ENCODE measurements around the gene ZNF529. TPM values are rescaled to one million over a fixed set of nuclear protein-coding genes. Genes with fewer than 3 reads are reported as not detected.

Gene ZNF529
- total RNA-seq, 1 donor from 2014 or later = 10.6 TPM

DNA sequence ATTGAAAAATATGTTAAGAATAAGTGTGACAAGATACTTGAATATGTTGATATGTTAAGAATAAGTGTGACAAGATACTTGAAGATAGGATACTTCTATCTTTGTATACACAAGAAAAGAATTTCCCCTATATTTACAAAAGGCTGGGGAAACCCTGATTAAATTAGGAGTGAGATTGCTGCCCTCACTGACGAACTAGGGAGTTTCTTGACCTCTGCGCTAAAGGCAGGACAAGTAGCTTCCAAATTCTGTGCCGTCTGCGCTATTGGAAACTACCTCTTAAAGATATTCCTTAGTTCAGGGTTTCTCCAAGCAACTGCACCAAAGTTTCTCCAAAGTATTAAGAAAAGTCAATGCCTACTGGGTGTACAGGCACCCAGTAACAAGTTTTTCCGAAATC lies 45.8 kb downstream of the ZNF529 start:
- Histone ChIP-seq H3K4me3 (peak overlapping the region; percentile 77), H3K27me3 (ENCODE audit: low read depth) (no peaks in the 10 kb centered on the region), H3K4me1 (peaks cover 19% of the 10 kb centered on the region), H3K36me3 (peaks cover 6% of the 10 kb centered on the region), H3K9me3 (peaks cover 59% of the 10 kb centered on the region), H3K27ac (peak overlapping the region; percentile 91)
- DNase-seq (no peak), ATAC-seq (no peak)
- intact Hi-C loops (cut with DNase I) = no loop called here
- TF ChIP-seq, protein P1, sequence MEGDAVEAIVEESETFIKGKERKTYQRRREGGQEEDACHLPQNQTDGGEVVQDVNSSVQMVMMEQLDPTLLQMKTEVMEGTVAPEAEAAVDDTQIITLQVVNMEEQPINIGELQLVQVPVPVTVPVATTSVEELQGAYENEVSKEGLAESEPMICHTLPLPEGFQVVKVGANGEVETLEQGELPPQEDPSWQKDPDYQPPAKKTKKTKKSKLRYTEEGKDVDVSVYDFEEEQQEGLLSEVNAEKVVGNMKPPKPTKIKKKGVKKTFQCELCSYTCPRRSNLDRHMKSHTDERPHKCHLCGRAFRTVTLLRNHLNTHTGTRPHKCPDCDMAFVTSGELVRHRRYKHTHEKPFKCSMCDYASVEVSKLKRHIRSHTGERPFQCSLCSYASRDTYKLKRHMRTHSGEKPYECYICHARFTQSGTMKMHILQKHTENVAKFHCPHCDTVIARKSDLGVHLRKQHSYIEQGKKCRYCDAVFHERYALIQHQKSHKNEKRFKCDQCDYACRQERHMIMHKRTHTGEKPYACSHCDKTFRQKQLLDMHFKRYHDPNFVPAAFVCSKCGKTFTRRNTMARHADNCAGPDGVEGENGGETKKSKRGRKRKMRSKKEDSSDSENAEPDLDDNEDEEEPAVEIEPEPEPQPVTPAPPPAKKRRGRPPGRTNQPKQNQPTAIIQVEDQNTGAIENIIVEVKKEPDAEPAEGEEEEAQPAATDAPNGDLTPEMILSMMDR (IDR thresholded peaks at IDR 0.05) = no peak

DNA sequence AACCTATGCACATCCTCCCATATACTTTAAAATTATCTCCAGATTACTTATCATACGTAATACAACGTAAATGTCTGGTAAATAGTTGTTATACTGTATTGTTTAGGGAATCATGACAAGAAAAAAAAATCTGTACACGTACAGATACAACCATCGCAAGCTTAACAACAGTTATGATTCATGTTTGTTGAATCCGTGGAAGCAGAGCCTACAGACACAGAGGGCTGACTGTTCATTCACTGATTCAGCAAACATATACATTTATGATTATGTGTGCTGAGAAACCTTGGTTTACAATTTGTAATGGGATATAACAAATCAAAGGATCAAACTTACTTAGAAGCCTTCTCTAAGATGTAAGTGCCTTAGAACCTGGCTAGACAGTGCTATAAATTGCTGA lies 46.5 kb downstream of the ZNF529 start:
- no peak overlapping the region for H3K27ac ChIP-seq
- H3K27me3 ChIP-seq (ENCODE audit: low read depth) = no peaks in the 10 kb centered on the region
- intact Hi-C loops (cut with DNase I) = no loop called here
- H3K36me3 ChIP-seq = peaks cover 10% of the 10 kb centered on the region
- DNase-seq (no peak), ATAC-seq (no peak)
- peaks cover 19% of the 10 kb centered on the region for H3K4me1 ChIP-seq
- no peak overlapping the region for H3K4me3 ChIP-seq
- TF ChIP-seq, protein P1 (IDR thresholded peaks at IDR 0.05) = no peak
- H3K9me3 ChIP-seq = peaks cover 61% of the 10 kb centered on the region

DNA sequence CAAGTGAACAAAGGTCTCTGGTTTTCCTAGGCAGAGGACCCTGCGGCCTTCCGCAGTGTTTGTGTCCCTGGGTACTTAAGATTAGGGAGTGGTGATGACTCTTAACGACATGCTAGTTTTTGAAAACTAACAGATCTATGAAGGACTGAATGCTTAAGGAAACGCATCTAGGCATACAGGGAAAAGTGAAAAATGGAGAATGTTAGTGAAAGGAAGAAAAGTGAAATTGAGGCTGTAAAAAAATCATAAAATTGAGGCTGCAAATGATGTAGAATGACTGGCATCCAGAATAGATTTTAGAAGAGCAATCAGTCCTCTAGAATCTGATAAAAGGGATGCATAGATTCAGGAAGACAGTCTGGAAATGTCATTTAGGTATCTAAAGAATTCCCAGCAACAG lies 48.5 kb downstream of the ZNF529 start:
- TF ChIP-seq, protein P1 (IDR thresholded peaks at IDR 0.05) = no peak
- intact Hi-C loops (cut with DNase I) = no loop called here
- Histone ChIP-seq H3K36me3 (peaks cover 19% of the 10 kb centered on the region), H3K4me1 (peaks cover 19% of the 10 kb centered on the region), H3K4me3 (no peak overlapping the region), H3K9me3 (peaks cover 65% of the 10 kb centered on the region), H3K27ac (no peak overlapping the region), H3K27me3 (ENCODE audit: low read depth) (no peaks in the 10 kb centered on the region)
- DNase-seq (no peak), ATAC-seq (no peak)

DNA sequence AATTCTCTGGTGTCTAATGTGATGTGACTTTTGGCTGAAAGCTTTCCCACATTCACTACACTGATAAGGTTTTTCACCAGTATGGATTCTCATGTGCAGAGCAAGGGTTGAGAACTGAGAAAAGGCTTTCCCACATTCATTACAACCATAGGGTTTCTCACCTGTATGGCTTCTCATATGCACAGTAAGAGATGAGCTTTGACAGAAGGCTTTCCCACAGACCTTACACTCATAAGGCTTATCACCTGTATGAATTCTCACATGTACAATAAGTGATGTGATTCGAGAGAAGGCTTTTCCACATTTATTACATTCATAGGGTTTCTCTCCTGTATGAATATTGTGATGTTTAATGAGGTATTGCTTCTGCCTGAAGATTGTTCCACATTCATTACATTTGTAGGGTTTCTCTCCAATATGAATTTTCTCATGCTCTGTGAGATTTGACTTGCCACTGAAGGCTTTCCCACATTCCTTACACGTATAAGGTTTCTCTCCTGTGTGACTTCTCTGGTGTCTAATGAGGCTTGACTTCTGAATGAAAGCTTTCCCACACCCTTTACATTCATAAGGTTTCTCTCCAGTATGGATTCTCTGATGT lies 59.0 kb downstream of the ZNF529 start:
- H3K36me3 ChIP-seq = peaks cover 37% of the 10 kb centered on the region

DNA sequence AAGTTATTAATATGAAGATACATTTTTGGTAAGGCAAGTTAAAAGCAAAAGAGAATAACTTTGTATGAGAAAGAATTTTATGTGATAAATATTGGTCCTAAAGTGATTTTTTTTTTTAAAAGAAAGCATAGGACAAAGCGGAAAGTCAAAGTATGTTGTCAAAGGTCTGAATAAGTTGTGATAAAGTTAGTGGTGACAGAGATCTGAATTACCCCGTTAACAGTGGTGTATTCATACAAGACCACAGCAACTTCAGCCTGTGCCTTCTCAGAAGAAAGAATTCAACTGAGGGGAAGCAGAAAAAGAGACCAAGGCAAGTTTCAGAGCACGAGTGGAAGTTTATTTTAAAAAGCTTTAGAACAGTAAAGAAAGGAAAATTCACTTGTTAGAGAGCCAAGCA lies 64.8 kb downstream of the ZNF529 start:
- TF ChIP-seq, protein P1 (IDR thresholded peaks at IDR 0.05) = no peak
- ATAC-seq (no peak), DNase-seq (no peak)
- Histone ChIP-seq H3K27ac (no peak overlapping the region), H3K4me1 (no peaks in the 10 kb centered on the region), H3K36me3 (no peaks in the 10 kb centered on the region), H3K4me3 (no peak overlapping the region), H3K27me3 (ENCODE audit: low read depth) (no peaks in the 10 kb centered on the region), H3K9me3 (peaks cover 94% of the 10 kb centered on the region)
- intact Hi-C loops (cut with DNase I) = no loop called here

More for the DNA sequence above, 59.0 kb downstream of the ZNF529 start:
- no peak overlapping the region for H3K4me3 ChIP-seq
- H3K4me1 ChIP-seq = no peaks in the 10 kb centered on the region
- ATAC-seq (no peak), DNase-seq (no peak)
- intact Hi-C loops (cut with DNase I) = no loop called here
- H3K27ac ChIP-seq = no peak overlapping the region
- H3K9me3 ChIP-seq = peaks cover 100% of the 10 kb centered on the region
- TF ChIP-seq, protein P1 (IDR thresholded peaks at IDR 0.05) = no peak
- no peaks in the 10 kb centered on the region for H3K27me3 ChIP-seq (ENCODE audit: low read depth)

Data from lower lobe of right lung (tissue), 2 donors.